HEK293 (cell line): ENCODE measurements around the gene PDIA3.

Experiments
- PRDM4 ChIP-seq: fragments of 450-650 bp; formaldehyde crosslinking; IDR thresholded peaks from 2 replicates; pipeline ENCODE4 v1.5.1; 2017; ENCODE audit warnings: missing biosample characterization, missing genetic modification characterization
- REST ChIP-seq: fragments of 450-650 bp; formaldehyde crosslinking; IDR thresholded peaks from 2 replicates; pipeline ENCODE4 v1.5.1; 2016; ENCODE audit warnings: missing biosample characterization, missing genetic modification characterization
- TRIM28 ChIP-seq: IDR thresholded peaks from 2 replicates; pipeline ENCODE4 v1.6.1; 2011; ENCODE audit warnings: low read length, control low read depth, borderline replicate concordance
- YY1 ChIP-seq: fragments of 450-650 bp; formaldehyde crosslinking; IDR thresholded peaks from 2 replicates; pipeline ENCODE4 v1.5.1; 2018; ENCODE audit warnings: missing biosample characterization, missing genetic modification characterization
- ZNF175 ChIP-seq: fragments of 450-650 bp; formaldehyde crosslinking; IDR thresholded peaks from 2 replicates; pipeline ENCODE4 v1.5.1; 2016; ENCODE audit warnings: missing biosample characterization, missing genetic modification characterization
- ZNF274 ChIP-seq, 2 experiments: fragments of 200-500 bp in 1 of 2; fragments of 450-650 bp in 1 of 2; sonication (Bioruptor generic) in 1 of 2; formaldehyde crosslinking in 1 of 2; IDR thresholded peaks; 2 replicates each; pipeline versions ENCODE4 v1.5.1 to v1.6.1; 2014 to 2016; ENCODE audit warnings: borderline replicate concordance in 1 of 2, inconsistent platforms in 1 of 2, low read length in 1 of 2, missing biosample characterization in 1 of 2, missing genetic modification characterization in 1 of 2
- ZNF350 ChIP-seq: fragments of 450-650 bp; formaldehyde crosslinking; IDR thresholded peaks from 2 replicates; pipeline ENCODE4 v1.5.0; 2017; ENCODE audit warnings: missing biosample characterization, mild to moderate bottlenecking, missing genetic modification characterization
- ZSCAN5A ChIP-seq: fragments of 450-650 bp; formaldehyde crosslinking; IDR thresholded peaks from 2 replicates; pipeline ENCODE4 v1.5.1; 2016; ENCODE audit warnings: missing biosample characterization, missing genetic modification characterization
- TF ChIP-seq, protein P1 (sequence below): fragments of 450-650 bp; formaldehyde crosslinking; IDR thresholded peaks from 2 replicates; pipeline ENCODE4 v1.5.1; 2016; ENCODE audit warnings: missing biosample characterization, missing genetic modification characterization
- TF ChIP-seq, protein P2 (sequence below): fragments of 450-650 bp; IDR thresholded peaks from 2 replicates; pipeline ENCODE4 v1.5.1; 2018; ENCODE audit warnings: missing biosample characterization, missing genetic modification characterization
- TF ChIP-seq, protein P3 (sequence below): fragments of 450-650 bp; formaldehyde crosslinking; IDR thresholded peaks from 2 replicates; pipeline ENCODE4 v1.5.1; 2016; ENCODE audit warnings: missing biosample characterization, missing genetic modification characterization, borderline replicate concordance
- TF ChIP-seq, protein P4 (sequence below): fragments of 450-650 bp; formaldehyde crosslinking; IDR thresholded peaks from 2 replicates; pipeline ENCODE4 v1.5.1; 2016; ENCODE audit warnings: missing biosample characterization, missing genetic modification characterization, low read depth

GRCh38 chr15:43749690-43750345 is 3.6 kb downstream of the PDIA3 start:
- TF ChIP-seq, protein P1, sequence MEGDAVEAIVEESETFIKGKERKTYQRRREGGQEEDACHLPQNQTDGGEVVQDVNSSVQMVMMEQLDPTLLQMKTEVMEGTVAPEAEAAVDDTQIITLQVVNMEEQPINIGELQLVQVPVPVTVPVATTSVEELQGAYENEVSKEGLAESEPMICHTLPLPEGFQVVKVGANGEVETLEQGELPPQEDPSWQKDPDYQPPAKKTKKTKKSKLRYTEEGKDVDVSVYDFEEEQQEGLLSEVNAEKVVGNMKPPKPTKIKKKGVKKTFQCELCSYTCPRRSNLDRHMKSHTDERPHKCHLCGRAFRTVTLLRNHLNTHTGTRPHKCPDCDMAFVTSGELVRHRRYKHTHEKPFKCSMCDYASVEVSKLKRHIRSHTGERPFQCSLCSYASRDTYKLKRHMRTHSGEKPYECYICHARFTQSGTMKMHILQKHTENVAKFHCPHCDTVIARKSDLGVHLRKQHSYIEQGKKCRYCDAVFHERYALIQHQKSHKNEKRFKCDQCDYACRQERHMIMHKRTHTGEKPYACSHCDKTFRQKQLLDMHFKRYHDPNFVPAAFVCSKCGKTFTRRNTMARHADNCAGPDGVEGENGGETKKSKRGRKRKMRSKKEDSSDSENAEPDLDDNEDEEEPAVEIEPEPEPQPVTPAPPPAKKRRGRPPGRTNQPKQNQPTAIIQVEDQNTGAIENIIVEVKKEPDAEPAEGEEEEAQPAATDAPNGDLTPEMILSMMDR (tag by site-specific recombination) = no peak
- TF ChIP-seq, protein P2, sequence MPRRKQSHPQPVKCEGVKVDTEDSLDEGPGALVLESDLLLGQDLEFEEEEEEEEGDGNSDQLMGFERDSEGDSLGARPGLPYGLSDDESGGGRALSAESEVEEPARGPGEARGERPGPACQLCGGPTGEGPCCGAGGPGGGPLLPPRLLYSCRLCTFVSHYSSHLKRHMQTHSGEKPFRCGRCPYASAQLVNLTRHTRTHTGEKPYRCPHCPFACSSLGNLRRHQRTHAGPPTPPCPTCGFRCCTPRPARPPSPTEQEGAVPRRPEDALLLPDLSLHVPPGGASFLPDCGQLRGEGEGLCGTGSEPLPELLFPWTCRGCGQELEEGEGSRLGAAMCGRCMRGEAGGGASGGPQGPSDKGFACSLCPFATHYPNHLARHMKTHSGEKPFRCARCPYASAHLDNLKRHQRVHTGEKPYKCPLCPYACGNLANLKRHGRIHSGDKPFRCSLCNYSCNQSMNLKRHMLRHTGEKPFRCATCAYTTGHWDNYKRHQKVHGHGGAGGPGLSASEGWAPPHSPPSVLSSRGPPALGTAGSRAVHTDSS (tag by site-specific recombination) = no peak
- no peak for TF ChIP-seq TRIM28
- no peak for TF ChIP-seq REST (tag by site-specific recombination)
- TF ChIP-seq ZSCAN5A (tag by site-specific recombination) = no peak
- no peak for TF ChIP-seq YY1 (tag by site-specific recombination)
- TF ChIP-seq PRDM4 (tag by site-specific recombination) = no peak
- TF ChIP-seq, protein P3, sequence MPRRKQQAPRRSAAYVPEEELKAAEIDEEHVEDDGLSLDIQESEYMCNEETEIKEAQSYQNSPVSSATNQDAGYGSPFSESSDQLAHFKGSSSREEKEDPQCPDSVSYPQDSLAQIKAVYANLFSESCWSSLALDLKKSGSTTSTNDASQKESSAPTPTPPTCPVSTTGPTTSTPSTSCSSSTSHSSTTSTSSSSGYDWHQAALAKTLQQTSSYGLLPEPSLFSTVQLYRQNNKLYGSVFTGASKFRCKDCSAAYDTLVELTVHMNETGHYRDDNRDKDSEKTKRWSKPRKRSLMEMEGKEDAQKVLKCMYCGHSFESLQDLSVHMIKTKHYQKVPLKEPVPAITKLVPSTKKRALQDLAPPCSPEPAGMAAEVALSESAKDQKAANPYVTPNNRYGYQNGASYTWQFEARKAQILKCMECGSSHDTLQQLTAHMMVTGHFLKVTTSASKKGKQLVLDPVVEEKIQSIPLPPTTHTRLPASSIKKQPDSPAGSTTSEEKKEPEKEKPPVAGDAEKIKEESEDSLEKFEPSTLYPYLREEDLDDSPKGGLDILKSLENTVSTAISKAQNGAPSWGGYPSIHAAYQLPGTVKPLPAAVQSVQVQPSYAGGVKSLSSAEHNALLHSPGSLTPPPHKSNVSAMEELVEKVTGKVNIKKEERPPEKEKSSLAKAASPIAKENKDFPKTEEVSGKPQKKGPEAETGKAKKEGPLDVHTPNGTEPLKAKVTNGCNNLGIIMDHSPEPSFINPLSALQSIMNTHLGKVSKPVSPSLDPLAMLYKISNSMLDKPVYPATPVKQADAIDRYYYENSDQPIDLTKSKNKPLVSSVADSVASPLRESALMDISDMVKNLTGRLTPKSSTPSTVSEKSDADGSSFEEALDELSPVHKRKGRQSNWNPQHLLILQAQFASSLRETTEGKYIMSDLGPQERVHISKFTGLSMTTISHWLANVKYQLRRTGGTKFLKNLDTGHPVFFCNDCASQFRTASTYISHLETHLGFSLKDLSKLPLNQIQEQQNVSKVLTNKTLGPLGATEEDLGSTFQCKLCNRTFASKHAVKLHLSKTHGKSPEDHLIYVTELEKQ = no peak
- TF ChIP-seq ZNF350 (tag by site-specific recombination) = no peak
- TF ChIP-seq, protein P4, sequence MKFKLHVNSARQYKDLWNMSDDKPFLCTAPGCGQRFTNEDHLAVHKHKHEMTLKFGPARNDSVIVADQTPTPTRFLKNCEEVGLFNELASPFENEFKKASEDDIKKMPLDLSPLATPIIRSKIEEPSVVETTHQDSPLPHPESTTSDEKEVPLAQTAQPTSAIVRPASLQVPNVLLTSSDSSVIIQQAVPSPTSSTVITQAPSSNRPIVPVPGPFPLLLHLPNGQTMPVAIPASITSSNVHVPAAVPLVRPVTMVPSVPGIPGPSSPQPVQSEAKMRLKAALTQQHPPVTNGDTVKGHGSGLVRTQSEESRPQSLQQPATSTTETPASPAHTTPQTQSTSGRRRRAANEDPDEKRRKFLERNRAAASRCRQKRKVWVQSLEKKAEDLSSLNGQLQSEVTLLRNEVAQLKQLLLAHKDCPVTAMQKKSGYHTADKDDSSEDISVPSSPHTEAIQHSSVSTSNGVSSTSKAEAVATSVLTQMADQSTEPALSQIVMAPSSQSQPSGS (tag by site-specific recombination) = no peak
- no peak for TF ChIP-seq ZNF274 (IDR thresholded peaks at IDR 0.05; ENCODE audit: low read length)
- TF ChIP-seq ZNF274 (tag by site-specific recombination; IDR thresholded peaks at IDR 0.05; ENCODE audit: borderline replicate concordance) = no peak
- TF ChIP-seq ZNF175 (tag by site-specific recombination) = no peak
